ENCODE data around the gene TRMT10A.

TRMT10A gene

DNA sequence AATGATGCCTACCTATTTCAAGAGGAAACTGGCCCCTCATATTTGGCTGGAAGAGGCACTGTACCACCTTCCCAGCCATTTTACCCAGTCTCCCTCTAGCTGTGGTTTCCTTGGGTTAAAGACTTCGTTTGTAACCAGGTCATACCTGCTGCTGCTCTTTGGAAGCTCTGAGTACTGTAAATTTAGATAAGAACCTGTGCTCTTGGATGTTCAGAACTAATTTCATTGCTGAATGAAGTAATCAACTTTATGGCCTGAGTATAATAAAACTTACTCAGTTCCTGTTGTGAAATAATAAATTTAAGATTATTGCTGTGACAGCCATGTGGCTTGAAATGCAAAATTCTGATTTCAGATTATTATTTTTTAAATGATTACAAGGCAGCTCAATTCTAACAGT is 23.0 kb upstream of the TRMT10A start:
- H3K27ac ChIP-seq (ENCODE audit: low read depth, low read length), result no peak overlapping the region
- no peaks in the 10 kb centered on the region for H3K9me3 ChIP-seq (ENCODE audit: low read length)

DNA sequence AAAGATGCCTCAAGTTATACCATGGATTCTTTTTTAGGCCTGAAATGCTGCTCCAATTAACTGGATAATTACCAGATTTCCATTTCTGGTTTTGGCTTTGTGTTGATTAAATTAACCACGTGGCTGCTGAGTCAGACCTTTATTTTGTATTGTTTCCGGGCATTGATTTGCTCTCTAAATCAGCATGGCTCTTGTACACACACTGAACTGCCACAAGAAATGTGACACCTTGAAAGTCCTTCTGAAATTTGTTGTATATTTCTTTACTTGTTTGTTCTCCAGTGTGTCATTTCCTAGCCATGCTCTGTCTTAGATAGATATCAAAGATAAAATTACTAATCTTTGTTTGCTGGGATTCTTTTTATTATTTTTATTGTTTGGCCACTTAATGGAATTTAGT is 22.5 kb upstream of the TRMT10A start:
- Histone ChIP-seq H3K4me3 (ENCODE audit: low read depth in 1 of 2, low read length in 2 of 2) (no peak overlapping the region), H3K27me3 (ENCODE audit: control insufficient read depth in 1 of 2, insufficient read depth in 2 of 2, low read length in 2 of 2) (no peaks in the 10 kb centered on the region), H3K36me3 (ENCODE audit: insufficient read depth, low read length) (no peaks in the 10 kb centered on the region), H3K4me1 (ENCODE audit: insufficient read depth, low read length) (peaks cover 8% of the 10 kb centered on the region), H3K9me3 (ENCODE audit: low read length) (no peaks in the 10 kb centered on the region), H3K9ac (ENCODE audit: low read length) (no peak overlapping the region), H3K27ac (ENCODE audit: low read depth, low read length) (no peak overlapping the region)

More for the DNA sequence above, 23.0 kb upstream of the TRMT10A start:
- Histone ChIP-seq H3K4me3 (ENCODE audit: low read depth in 1 of 2, low read length in 2 of 2) (no peak overlapping the region), H3K27me3 (ENCODE audit: control insufficient read depth in 1 of 2, insufficient read depth in 2 of 2, low read length in 2 of 2) (no peaks in the 10 kb centered on the region), H3K9ac (ENCODE audit: low read length) (no peak overlapping the region), H3K36me3 (ENCODE audit: insufficient read depth, low read length) (no peaks in the 10 kb centered on the region), H3K4me1 (ENCODE audit: insufficient read depth, low read length) (peaks cover 8% of the 10 kb centered on the region)

DNA sequence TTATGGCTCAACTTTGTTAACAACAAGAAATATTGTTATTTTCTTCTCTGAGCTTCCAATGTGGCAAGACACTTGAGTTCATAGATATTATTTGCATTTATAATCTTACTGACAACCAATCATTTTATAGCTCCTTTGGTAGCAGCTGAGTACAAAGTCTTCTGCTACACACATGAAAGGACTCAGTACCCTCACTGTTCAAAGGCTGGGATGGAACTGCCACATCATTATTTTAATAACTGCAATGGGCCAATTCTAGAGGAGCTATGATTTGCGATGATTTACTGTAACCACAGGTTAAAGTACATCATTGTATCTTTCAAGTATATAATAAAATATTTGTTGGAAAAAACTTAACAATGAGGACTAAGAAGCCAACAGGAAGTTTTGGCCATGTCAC is 21.7 kb upstream of the TRMT10A start:
- Histone ChIP-seq H3K36me3 (ENCODE audit: insufficient read depth, low read length) (no peaks in the 10 kb centered on the region), H3K9me3 (ENCODE audit: low read length) (no peaks in the 10 kb centered on the region), H3K27ac (ENCODE audit: low read depth, low read length) (no peak overlapping the region), H3K9ac (ENCODE audit: low read length) (no peak overlapping the region), H3K4me3 (ENCODE audit: low read depth in 1 of 2, low read length in 2 of 2) (no peak overlapping the region), H3K4me1 (ENCODE audit: insufficient read depth, low read length) (peaks cover 8% of the 10 kb centered on the region), H3K27me3 (ENCODE audit: control insufficient read depth in 1 of 2, insufficient read depth in 2 of 2, low read length in 2 of 2) (no peaks in the 10 kb centered on the region)

DNA sequence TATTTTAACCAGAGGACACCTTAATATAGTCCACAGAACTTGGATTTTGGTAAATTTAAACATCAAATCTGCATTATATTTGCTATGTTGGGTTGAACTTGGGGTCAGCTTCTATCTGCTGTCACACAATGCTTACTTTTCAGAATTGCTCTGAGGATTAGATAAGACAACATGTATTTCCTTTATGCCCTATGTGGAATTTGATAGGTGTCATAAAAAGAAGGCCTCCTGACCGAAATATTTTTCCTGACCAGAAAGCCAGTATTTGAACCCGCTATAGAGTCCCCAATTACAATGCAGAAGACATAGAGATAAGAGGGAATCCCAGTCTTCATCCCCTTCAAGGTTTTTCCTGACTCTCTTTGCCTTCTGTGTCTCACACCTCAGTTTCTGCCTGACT is 14.9 kb upstream of the TRMT10A start:
- Histone ChIP-seq H3K36me3 (ENCODE audit: insufficient read depth, low read length) (no peaks in the 10 kb centered on the region), H3K27ac (ENCODE audit: low read depth, low read length) (no peak overlapping the region), H3K9me3 (ENCODE audit: low read length) (no peaks in the 10 kb centered on the region), H3K4me1 (ENCODE audit: insufficient read depth, low read length) (peaks cover 6% of the 10 kb centered on the region), H3K9ac (ENCODE audit: low read length) (no peak overlapping the region), H3K4me3 (ENCODE audit: low read depth in 1 of 2, low read length in 2 of 2) (no peak overlapping the region), H3K27me3 (ENCODE audit: control insufficient read depth in 1 of 2, insufficient read depth in 2 of 2, low read length in 2 of 2) (no peaks in the 10 kb centered on the region)

DNA sequence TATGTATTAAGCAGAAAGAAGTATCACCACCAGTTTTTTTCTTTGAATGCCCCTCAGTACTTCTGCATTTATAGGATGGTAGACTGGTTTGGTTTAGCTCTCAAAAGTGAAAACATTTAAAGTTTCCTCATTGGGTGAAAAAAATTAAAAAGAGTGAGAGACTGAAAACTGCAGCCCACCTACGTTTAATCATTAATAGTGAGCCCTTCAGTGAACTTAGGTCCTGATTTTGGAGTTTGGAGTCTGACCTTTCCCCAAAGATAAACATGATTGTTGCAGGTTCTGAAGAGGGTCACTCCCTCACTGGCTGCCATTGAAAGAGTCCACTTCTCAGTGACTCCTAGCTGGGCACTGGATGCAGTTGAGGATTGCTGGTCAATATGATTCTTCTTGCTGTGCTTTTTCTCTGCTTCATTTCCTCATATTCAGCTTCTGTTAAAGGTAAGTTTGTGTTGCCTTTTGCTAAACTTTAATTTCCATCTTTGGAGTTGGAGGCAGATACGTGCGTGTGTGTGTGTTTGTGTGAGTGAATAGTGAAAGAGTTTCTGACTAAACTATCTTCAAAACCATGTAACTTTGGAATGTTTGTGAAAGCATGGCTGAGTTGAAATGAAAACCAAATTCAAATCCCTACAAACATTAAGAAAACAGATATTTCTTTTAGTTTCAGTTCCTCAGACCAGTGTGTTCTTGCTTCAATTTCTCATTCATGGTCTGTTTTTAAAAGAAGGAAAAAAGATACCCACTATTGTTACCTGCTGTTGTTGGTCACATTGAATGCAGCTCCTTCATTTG is 10.9 kb upstream of the TRMT10A start, which contains the start of gene MTTP:
Gene MTTP (plus strand): TSS at position 295 of the 795 bp plus-strand sequence. CDS start 86 bp downstream, at position 381.
- Histone ChIP-seq H3K4me3 (ENCODE audit: low read depth in 1 of 2, low read length in 2 of 2) (no peak within 1 kb of the TSS), H3K36me3 (ENCODE audit: insufficient read depth, low read length) (no peaks in the 10 kb centered on the region), H3K4me1 (ENCODE audit: insufficient read depth, low read length) (peaks cover 18% of the 10 kb centered on the region), H3K27ac (ENCODE audit: low read depth, low read length) (no peak within 1 kb of the TSS), H3K27me3 (ENCODE audit: control insufficient read depth in 1 of 2, insufficient read depth in 2 of 2, low read length in 2 of 2) (no peaks in the 10 kb centered on the region), H3K9me3 (ENCODE audit: low read length) (no peaks in the 10 kb centered on the region), H3K9ac (ENCODE audit: low read length) (no peak within 1 kb of the TSS)

DNA sequence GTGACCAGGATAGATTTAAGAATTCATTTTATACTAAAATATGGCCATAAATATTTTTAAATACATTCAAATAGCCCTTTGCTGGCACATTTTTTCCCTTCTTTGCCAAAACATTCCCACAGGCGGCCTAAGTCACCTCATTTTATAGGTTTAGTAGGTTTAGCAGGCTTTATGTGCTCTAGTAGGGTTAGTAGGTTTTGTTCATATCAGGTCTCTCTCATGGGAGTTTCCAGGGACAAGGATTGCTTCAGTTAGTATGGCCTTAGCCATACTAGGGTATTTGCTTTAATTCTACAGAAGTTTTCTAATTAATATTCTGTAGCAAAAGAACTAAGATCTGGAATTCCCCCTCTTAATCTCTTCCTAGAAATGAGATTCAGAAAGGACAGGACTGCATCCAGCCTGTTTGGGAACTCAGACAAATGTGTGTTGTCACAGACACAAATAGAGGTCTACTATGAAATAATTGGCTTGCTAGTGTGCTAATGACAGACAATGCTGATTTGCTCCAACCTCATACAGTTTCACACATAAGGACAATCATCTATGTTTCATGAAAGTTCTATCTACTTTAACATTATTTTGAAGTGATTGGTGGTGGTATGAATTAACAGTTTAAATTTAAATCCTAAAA is 10.0 kb upstream of the TRMT10A start:
- peaks cover 18% of the 10 kb centered on the region for H3K4me1 ChIP-seq (ENCODE audit: insufficient read depth, low read length)
- no peaks in the 10 kb centered on the region for H3K9me3 ChIP-seq (ENCODE audit: low read length)
- H3K36me3 ChIP-seq (ENCODE audit: insufficient read depth, low read length), result no peaks in the 10 kb centered on the region
- no peak overlapping the region for H3K4me3 ChIP-seq (ENCODE audit: low read depth in 1 of 2, low read length in 2 of 2)
- H3K27ac ChIP-seq (ENCODE audit: low read depth, low read length), result no peak overlapping the region
- H3K27me3 ChIP-seq (ENCODE audit: control insufficient read depth in 1 of 2, insufficient read depth in 2 of 2, low read length in 2 of 2), result no peaks in the 10 kb centered on the region
- H3K9ac ChIP-seq (ENCODE audit: low read length), result no peak overlapping the region

DNA sequence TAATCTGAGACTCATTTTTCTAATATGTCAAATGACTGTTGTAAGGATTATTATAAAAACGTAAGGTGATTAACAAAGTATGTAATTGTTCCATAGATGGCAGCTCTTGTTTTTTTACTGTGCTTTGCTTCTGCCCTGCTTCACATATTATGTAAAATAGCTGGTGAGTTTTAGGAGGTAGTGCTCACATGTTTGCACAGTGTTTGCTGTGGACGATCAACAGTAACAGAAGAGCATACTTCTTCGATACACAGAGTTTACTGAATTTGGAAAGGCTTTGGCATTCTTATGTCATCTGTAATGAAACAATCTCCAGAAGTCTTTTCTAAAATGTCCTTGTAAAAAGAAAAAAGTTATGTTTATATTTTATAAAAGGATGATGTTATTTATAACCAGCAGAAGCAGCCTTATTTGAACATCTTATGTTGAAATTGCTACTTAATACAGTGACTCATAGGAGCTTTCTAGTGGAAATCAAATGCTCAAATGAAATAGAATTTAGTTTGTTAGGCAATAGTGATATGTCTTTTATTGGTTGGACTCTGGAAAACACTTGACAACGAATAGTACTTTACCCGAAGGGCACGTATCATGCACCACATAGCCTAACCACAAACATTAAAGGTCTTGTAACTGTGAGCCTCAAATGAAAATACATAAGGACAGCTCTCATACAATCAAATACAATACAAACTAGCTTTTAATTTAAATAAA is 8.8 kb upstream of the TRMT10A start:
- Histone ChIP-seq H3K27me3 (ENCODE audit: control insufficient read depth in 1 of 2, insufficient read depth in 2 of 2, low read length in 2 of 2) (no peaks in the 10 kb centered on the region), H3K9ac (ENCODE audit: low read length) (no peak overlapping the region), H3K9me3 (ENCODE audit: low read length) (no peaks in the 10 kb centered on the region), H3K4me1 (ENCODE audit: insufficient read depth, low read length) (peaks cover 22% of the 10 kb centered on the region), H3K36me3 (ENCODE audit: insufficient read depth, low read length) (no peaks in the 10 kb centered on the region), H3K27ac (ENCODE audit: low read depth, low read length) (peak overlapping the region; percentile 15), H3K4me3 (ENCODE audit: low read depth in 1 of 2, low read length in 2 of 2) (no peak overlapping the region)

DNA sequence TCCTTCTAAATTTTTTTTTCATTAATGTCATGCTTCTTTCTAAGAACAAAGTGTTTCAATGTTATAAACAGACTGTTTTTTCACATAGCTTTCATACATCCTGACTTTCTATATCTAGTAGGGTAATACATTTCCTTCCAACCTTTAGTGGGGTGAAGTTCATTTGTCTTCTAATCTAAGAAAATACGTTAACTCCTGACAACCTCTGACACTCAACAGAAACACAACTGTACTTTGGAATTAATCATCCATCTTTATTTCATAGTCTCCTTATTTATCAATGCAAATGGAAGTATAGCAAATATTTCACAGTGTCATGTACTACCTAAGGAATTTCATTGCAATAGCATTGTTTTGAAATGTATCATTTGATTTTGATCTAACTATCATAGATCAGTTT is 8.0 kb upstream of the TRMT10A start:
- Histone ChIP-seq H3K4me3 (ENCODE audit: low read depth in 1 of 2, low read length in 2 of 2) (no peak overlapping the region), H3K4me1 (ENCODE audit: insufficient read depth, low read length) (peaks cover 22% of the 10 kb centered on the region), H3K9me3 (ENCODE audit: low read length) (no peaks in the 10 kb centered on the region), H3K27ac (ENCODE audit: low read depth, low read length) (peak overlapping the region; percentile 15), H3K27me3 (ENCODE audit: control insufficient read depth in 1 of 2, insufficient read depth in 2 of 2, low read length in 2 of 2) (no peaks in the 10 kb centered on the region), H3K9ac (ENCODE audit: low read length) (no peak overlapping the region), H3K36me3 (ENCODE audit: insufficient read depth, low read length) (no peaks in the 10 kb centered on the region)

DNA sequence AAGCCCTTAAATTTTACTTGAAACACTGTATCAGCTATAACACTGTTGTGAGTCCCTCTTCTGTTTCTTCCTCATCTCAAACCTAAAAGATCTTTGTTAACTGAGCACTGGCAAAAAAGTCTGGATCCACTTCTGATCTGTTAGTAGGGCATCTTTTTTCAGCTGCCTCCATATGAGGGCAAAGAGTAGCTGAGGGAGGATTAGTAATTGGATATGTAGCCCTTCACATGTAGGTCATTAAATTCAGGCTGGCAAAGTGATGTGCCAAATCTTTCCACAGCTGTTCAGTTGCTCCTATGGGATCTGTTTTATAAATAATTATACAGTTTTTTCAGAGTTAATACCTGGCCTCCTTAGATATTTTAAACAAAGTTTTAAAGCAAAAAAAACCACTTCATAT is 1.1 kb upstream of the TRMT10A start:
- H3K9ac ChIP-seq (ENCODE audit: low read length), result no peak overlapping the region
- no peak overlapping the region for H3K4me3 ChIP-seq (ENCODE audit: low read depth in 1 of 2, low read length in 2 of 2)
- H3K27ac ChIP-seq (ENCODE audit: low read depth, low read length), result peak overlapping the region; percentile 38

DNA sequence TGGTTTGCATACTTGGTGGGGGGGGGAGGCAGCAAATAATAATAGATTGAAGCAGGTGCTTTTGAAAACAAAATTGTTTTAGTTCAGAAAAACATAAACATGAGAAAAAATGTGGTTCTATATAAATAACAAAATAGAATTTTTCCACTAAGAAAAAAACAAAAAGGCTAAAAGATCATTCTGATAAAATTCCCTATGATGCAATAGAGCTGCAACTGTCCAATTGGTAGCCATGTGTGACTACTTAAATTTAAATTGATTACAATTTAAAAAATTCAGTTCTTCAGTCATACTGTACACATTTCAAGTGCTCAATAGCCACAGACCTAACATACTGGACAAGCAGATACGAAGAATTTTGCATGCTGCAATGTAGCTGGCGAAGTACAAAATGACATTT is 11.0 kb downstream of the TRMT10A start:
- Histone ChIP-seq H3K4me1 (ENCODE audit: insufficient read depth, low read length) (no peaks in the 10 kb centered on the region), H3K9ac (ENCODE audit: low read length) (no peak overlapping the region), H3K4me3 (ENCODE audit: low read depth in 1 of 2, low read length in 2 of 2) (no peak overlapping the region), H3K27me3 (ENCODE audit: control insufficient read depth in 1 of 2, insufficient read depth in 2 of 2, low read length in 2 of 2) (no peaks in the 10 kb centered on the region), H3K9me3 (ENCODE audit: low read length) (no peaks in the 10 kb centered on the region), H3K36me3 (ENCODE audit: insufficient read depth, low read length) (no peaks in the 10 kb centered on the region), H3K27ac (ENCODE audit: low read depth, low read length) (no peak overlapping the region)

More for the DNA sequence above, 1.1 kb upstream of the TRMT10A start:
- Histone ChIP-seq H3K9me3 (ENCODE audit: low read length) (no peaks in the 10 kb centered on the region), H3K27me3 (ENCODE audit: control insufficient read depth in 1 of 2, insufficient read depth in 2 of 2, low read length in 2 of 2) (no peaks in the 10 kb centered on the region), H3K4me1 (ENCODE audit: insufficient read depth, low read length) (peaks cover 8% of the 10 kb centered on the region), H3K36me3 (ENCODE audit: insufficient read depth, low read length) (no peaks in the 10 kb centered on the region)

DNA sequence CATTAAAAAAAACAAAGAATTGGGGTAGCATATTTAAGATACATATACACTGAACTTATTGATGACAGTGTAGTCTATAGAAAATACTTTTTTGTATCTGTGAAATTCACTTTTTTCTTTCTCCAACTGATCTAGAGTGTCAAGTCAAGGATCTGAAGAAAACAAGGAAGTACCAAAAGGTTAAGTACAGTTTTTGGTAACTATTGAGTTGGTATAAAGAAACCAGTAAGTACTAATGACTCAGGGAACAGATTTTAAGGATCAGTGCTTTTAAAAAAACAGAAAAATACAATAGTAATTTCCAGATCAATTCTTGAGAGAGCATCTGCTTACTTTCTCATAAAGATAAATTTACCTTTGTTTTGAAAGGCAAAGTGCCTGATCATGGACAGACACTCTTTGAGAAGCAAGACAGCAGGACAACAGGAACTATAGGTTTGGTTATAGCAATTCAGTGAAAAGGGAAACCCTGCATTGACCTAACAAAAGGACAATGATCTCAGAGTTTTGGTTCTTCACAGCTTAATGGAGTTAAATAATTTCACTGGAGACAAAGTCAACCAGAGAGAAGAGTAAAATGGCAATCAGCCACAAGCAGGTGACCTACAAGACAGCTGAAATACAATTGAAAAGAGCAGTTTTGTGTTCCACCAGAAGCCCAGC is 23.4 kb downstream of the TRMT10A start:
- Histone ChIP-seq H3K4me1 (ENCODE audit: insufficient read depth, low read length) (no peaks in the 10 kb centered on the region), H3K9me3 (ENCODE audit: low read length) (no peaks in the 10 kb centered on the region), H3K9ac (ENCODE audit: low read length) (no peak overlapping the region), H3K27me3 (ENCODE audit: control insufficient read depth in 1 of 2, insufficient read depth in 2 of 2, low read length in 2 of 2) (no peaks in the 10 kb centered on the region), H3K27ac (ENCODE audit: low read depth, low read length) (no peak overlapping the region), H3K36me3 (ENCODE audit: insufficient read depth, low read length) (no peaks in the 10 kb centered on the region), H3K4me3 (ENCODE audit: low read depth in 1 of 2, low read length in 2 of 2) (no peak overlapping the region)

All from muscle layer of colon (tissue), 2 donors.